ENCODE data around the gene SDCCAG8. TPM values are rescaled to one million over a fixed set of nuclear protein-coding genes. Genes with fewer than 3 reads are reported as not detected.

SDCCAG8 gene
- total RNA-seq, 2 donors from 2014 or later, result 18.5 to 20.3 TPM

GRCh38 chr1:243547891-243548290, 292.1 kb downstream of the SDCCAG8 start:
- Mint-ChIP-seq H3K36me3 (peaks cover 16% of the 10 kb centered on the region), H3K27ac (no peak overlapping the region)

GRCh38 chr1:243548516-243548915, 292.7 kb downstream of the SDCCAG8 start:
- ATAC-seq (no peak), DNase-seq (ENCODE audit: low spot score) (no peak)
- Mint-ChIP-seq H3K4me1 (ENCODE audit: low read depth in 2 of 2) (peaks cover 5 to 8% of the 10 kb centered on the region in 2 donors), H3K36me3 (peaks cover 15% of the 10 kb centered on the region), H3K4me3 (no peak overlapping the region), H3K9me3 (no peaks in the 10 kb centered on the region), H3K27me3 (no peaks in the 10 kb centered on the region), H3K27ac (no peak overlapping the region)

More at GRCh38 chr1:243547891-243548290, 292.1 kb downstream of the SDCCAG8 start:
- DNase-seq (ENCODE audit: low spot score) (no peak), ATAC-seq (no peak)
- Mint-ChIP-seq H3K9me3 (no peaks in the 10 kb centered on the region), H3K4me1 (ENCODE audit: low read depth in 2 of 2) (peaks cover 5 to 8% of the 10 kb centered on the region in 2 donors), H3K4me3 (no peak overlapping the region), H3K27me3 (no peaks in the 10 kb centered on the region)

- ATAC-seq, result no peak
- no peak overlapping the region for H3K27ac Mint-ChIP-seq
- DNase-seq (ENCODE audit: low spot score), result no peak
- H3K9me3 Mint-ChIP-seq, result no peaks in the 10 kb centered on the region
- peaks cover 5 to 8% of the 10 kb centered on the region in 2 donors for H3K4me1 Mint-ChIP-seq (ENCODE audit: low read depth in 2 of 2)
- no peaks in the 10 kb centered on the region for H3K27me3 Mint-ChIP-seq
- H3K4me3 Mint-ChIP-seq, result no peak overlapping the region
- peaks cover 9% of the 10 kb centered on the region for H3K36me3 Mint-ChIP-seq
Observed at GRCh38 chr1:243549108-243549507, 293.3 kb downstream of the SDCCAG8 start.

Other genes with a start within 250 kb of the SDCCAG8 start
- 10 to 100 TPM; 15.7 to 34.2 TPM for gene CEP170, start 760 bp upstream of the SDCCAG8 start, total RNA-seq